Measurements from ENCODE around the gene CUBN.

Gene CUBN

GRCh38 chr10:17129741-17130140 lies at the start of gene CUBN:
Gene CUBN (minus strand): TSS chr10:17129811. CDS start chr10:17129765, 46 bp downstream.
- H3K36me3 ChIP-seq (ENCODE audit: insufficient read depth, low read length): no peaks in the 10 kb centered on the region
- no peak within 1 kb of the TSS for H3K4me3 ChIP-seq (ENCODE audit: low read length)

GRCh38 chr10:17179002-17179401 lies 49.4 kb upstream of the CUBN start:
- Histone ChIP-seq H3K27me3 (ENCODE audit: insufficient read depth, low read length) (no peaks in the 10 kb centered on the region), H2AFZ (ENCODE audit: low read depth, low read length) (no peak overlapping the region), H3K36me3 (ENCODE audit: insufficient read depth, low read length) (no peaks in the 10 kb centered on the region), H3K4me1 (ENCODE audit: insufficient read depth, low read length) (peaks cover 14% of the 10 kb centered on the region), H3K9me3 (ENCODE audit: low read length) (no peaks in the 10 kb centered on the region), H3K4me3 (ENCODE audit: low read length) (no peak overlapping the region)

More at GRCh38 chr10:17129741-17130140, at the start of gene CUBN:
- H3K9me3 ChIP-seq (ENCODE audit: low read length): no peaks in the 10 kb centered on the region
- no peaks in the 10 kb centered on the region for H3K27me3 ChIP-seq (ENCODE audit: insufficient read depth, low read length)
- no peak within 1 kb of the TSS for H2AFZ ChIP-seq (ENCODE audit: low read depth, low read length)
- peaks cover 31% of the 10 kb centered on the region for H3K4me1 ChIP-seq (ENCODE audit: insufficient read depth, low read length)

GRCh38 chr10:17178006-17178405 lies 48.4 kb upstream of the CUBN start:
- no peak overlapping the region for H3K4me3 ChIP-seq (ENCODE audit: low read length)
- no peaks in the 10 kb centered on the region for H3K27me3 ChIP-seq (ENCODE audit: insufficient read depth, low read length)
- H2AFZ ChIP-seq (ENCODE audit: low read depth, low read length): no peak overlapping the region
- H3K9me3 ChIP-seq (ENCODE audit: low read length): no peaks in the 10 kb centered on the region
- peaks cover 14% of the 10 kb centered on the region for H3K4me1 ChIP-seq (ENCODE audit: insufficient read depth, low read length)
- no peaks in the 10 kb centered on the region for H3K36me3 ChIP-seq (ENCODE audit: insufficient read depth, low read length)

- Histone ChIP-seq H3K4me3 (ENCODE audit: low read length) (no peak overlapping the region), H3K4me1 (ENCODE audit: insufficient read depth, low read length) (peaks cover 14% of the 10 kb centered on the region), H2AFZ (ENCODE audit: low read depth, low read length) (no peak overlapping the region), H3K9me3 (ENCODE audit: low read length) (no peaks in the 10 kb centered on the region), H3K36me3 (ENCODE audit: insufficient read depth, low read length) (no peaks in the 10 kb centered on the region), H3K27me3 (ENCODE audit: insufficient read depth, low read length) (no peaks in the 10 kb centered on the region)
These were observed 47.4 kb upstream of the CUBN start for GRCh38 chr10:17177014-17177413.

GRCh38 chr10:17176091-17176490 lies 46.5 kb upstream of the CUBN start:
- Histone ChIP-seq H3K36me3 (ENCODE audit: insufficient read depth, low read length) (no peaks in the 10 kb centered on the region), H3K4me3 (ENCODE audit: low read length) (no peak overlapping the region), H3K27me3 (ENCODE audit: insufficient read depth, low read length) (no peaks in the 10 kb centered on the region), H3K4me1 (ENCODE audit: insufficient read depth, low read length) (peaks cover 14% of the 10 kb centered on the region), H2AFZ (ENCODE audit: low read depth, low read length) (no peak overlapping the region), H3K9me3 (ENCODE audit: low read length) (no peaks in the 10 kb centered on the region)

- no peak overlapping the region for H3K4me3 ChIP-seq (ENCODE audit: low read length)
- H3K9me3 ChIP-seq (ENCODE audit: low read length): no peaks in the 10 kb centered on the region
- H3K27me3 ChIP-seq (ENCODE audit: insufficient read depth, low read length): no peaks in the 10 kb centered on the region
- peaks cover 14% of the 10 kb centered on the region for H3K4me1 ChIP-seq (ENCODE audit: insufficient read depth, low read length)
- no peak overlapping the region for H2AFZ ChIP-seq (ENCODE audit: low read depth, low read length)
- H3K36me3 ChIP-seq (ENCODE audit: insufficient read depth, low read length): no peaks in the 10 kb centered on the region
These were observed 45.9 kb upstream of the CUBN start for GRCh38 chr10:17175551-17175950.

GRCh38 chr10:17174626-17175025 lies 45.0 kb upstream of the CUBN start:
- peaks cover 18% of the 10 kb centered on the region for H3K4me1 ChIP-seq (ENCODE audit: insufficient read depth, low read length)
- no peaks in the 10 kb centered on the region for H3K9me3 ChIP-seq (ENCODE audit: low read length)
- H2AFZ ChIP-seq (ENCODE audit: low read depth, low read length): no peak overlapping the region
- no peaks in the 10 kb centered on the region for H3K27me3 ChIP-seq (ENCODE audit: insufficient read depth, low read length)
- no peak overlapping the region for H3K4me3 ChIP-seq (ENCODE audit: low read length)
- no peaks in the 10 kb centered on the region for H3K36me3 ChIP-seq (ENCODE audit: insufficient read depth, low read length)

GRCh38 chr10:17171141-17171641 lies 41.6 kb upstream of the CUBN start:
- Histone ChIP-seq H3K27me3 (ENCODE audit: insufficient read depth, low read length) (no peaks in the 10 kb centered on the region), H3K4me3 (ENCODE audit: low read length) (no peak overlapping the region), H2AFZ (ENCODE audit: low read depth, low read length) (no peak overlapping the region), H3K36me3 (ENCODE audit: insufficient read depth, low read length) (peaks cover 2% of the 10 kb centered on the region), H3K4me1 (ENCODE audit: insufficient read depth, low read length) (peaks cover 23% of the 10 kb centered on the region), H3K9me3 (ENCODE audit: low read length) (no peaks in the 10 kb centered on the region)

GRCh38 chr10:17169803-17170202 lies 40.2 kb upstream of the CUBN start:
- no peaks in the 10 kb centered on the region for H3K27me3 ChIP-seq (ENCODE audit: insufficient read depth, low read length)
- H3K4me1 ChIP-seq (ENCODE audit: insufficient read depth, low read length): peaks cover 11% of the 10 kb centered on the region

GRCh38 chr10:17166699-17167098 lies 37.1 kb upstream of the CUBN start:
- Histone ChIP-seq H2AFZ (ENCODE audit: low read depth, low read length) (no peak overlapping the region), H3K4me1 (ENCODE audit: insufficient read depth, low read length) (peaks cover 9% of the 10 kb centered on the region), H3K27me3 (ENCODE audit: insufficient read depth, low read length) (no peaks in the 10 kb centered on the region), H3K36me3 (ENCODE audit: insufficient read depth, low read length) (peaks cover 2% of the 10 kb centered on the region), H3K9me3 (ENCODE audit: low read length) (no peaks in the 10 kb centered on the region), H3K4me3 (ENCODE audit: low read length) (no peak overlapping the region)

More at GRCh38 chr10:17169803-17170202, 40.2 kb upstream of the CUBN start:
- Histone ChIP-seq H3K36me3 (ENCODE audit: insufficient read depth, low read length) (peaks cover 2% of the 10 kb centered on the region), H3K9me3 (ENCODE audit: low read length) (no peaks in the 10 kb centered on the region), H2AFZ (ENCODE audit: low read depth, low read length) (no peak overlapping the region), H3K4me3 (ENCODE audit: low read length) (no peak overlapping the region)

- no peak overlapping the region for H3K4me3 ChIP-seq (ENCODE audit: low read length)
- H2AFZ ChIP-seq (ENCODE audit: low read depth, low read length): no peak overlapping the region
- H3K27me3 ChIP-seq (ENCODE audit: insufficient read depth, low read length): no peaks in the 10 kb centered on the region
- H3K36me3 ChIP-seq (ENCODE audit: insufficient read depth, low read length): no peaks in the 10 kb centered on the region
- no peaks in the 10 kb centered on the region for H3K4me1 ChIP-seq (ENCODE audit: insufficient read depth, low read length)
- H3K9me3 ChIP-seq (ENCODE audit: low read length): no peaks in the 10 kb centered on the region
These were observed 33.2 kb upstream of the CUBN start for GRCh38 chr10:17162828-17163227.

- Histone ChIP-seq H3K4me3 (ENCODE audit: low read length) (no peak overlapping the region), H3K27me3 (ENCODE audit: insufficient read depth, low read length) (no peaks in the 10 kb centered on the region)
These were observed 32.2 kb upstream of the CUBN start for GRCh38 chr10:17161775-17162174.

GRCh38 chr10:17157024-17157423 lies 27.4 kb upstream of the CUBN start:
- peaks cover 3% of the 10 kb centered on the region for H3K4me1 ChIP-seq (ENCODE audit: insufficient read depth, low read length)

More at GRCh38 chr10:17161775-17162174, 32.2 kb upstream of the CUBN start:
- no peaks in the 10 kb centered on the region for H3K9me3 ChIP-seq (ENCODE audit: low read length)
- peaks cover 2% of the 10 kb centered on the region for H3K36me3 ChIP-seq (ENCODE audit: insufficient read depth, low read length)
- no peaks in the 10 kb centered on the region for H3K4me1 ChIP-seq (ENCODE audit: insufficient read depth, low read length)
- no peak overlapping the region for H2AFZ ChIP-seq (ENCODE audit: low read depth, low read length)

GRCh38 chr10:17155826-17156225 lies 26.2 kb upstream of the CUBN start:
- H3K36me3 ChIP-seq (ENCODE audit: insufficient read depth, low read length): peaks cover 7% of the 10 kb centered on the region
- no peak overlapping the region for H3K4me3 ChIP-seq (ENCODE audit: low read length)
- H3K4me1 ChIP-seq (ENCODE audit: insufficient read depth, low read length): peaks cover 7% of the 10 kb centered on the region
- no peaks in the 10 kb centered on the region for H3K9me3 ChIP-seq (ENCODE audit: low read length)
- no peak overlapping the region for H2AFZ ChIP-seq (ENCODE audit: low read depth, low read length)
- H3K27me3 ChIP-seq (ENCODE audit: insufficient read depth, low read length): no peaks in the 10 kb centered on the region

More at GRCh38 chr10:17157024-17157423, 27.4 kb upstream of the CUBN start:
- Histone ChIP-seq H3K36me3 (ENCODE audit: insufficient read depth, low read length) (peaks cover 7% of the 10 kb centered on the region), H3K9me3 (ENCODE audit: low read length) (no peaks in the 10 kb centered on the region), H3K4me3 (ENCODE audit: low read length) (no peak overlapping the region), H2AFZ (ENCODE audit: low read depth, low read length) (no peak overlapping the region), H3K27me3 (ENCODE audit: insufficient read depth, low read length) (no peaks in the 10 kb centered on the region)
